ENCODE results near the gene ATL3.
A peak's percentile ranks its signal among the peaks of the same experiment; 100 is the strongest.
"Not testable (repeated sequence)": the region's sequence is repeated elsewhere in the genome, so short reads cannot be mapped to it uniquely, and the experiment has no call there.

Gene ATL3

GRCh38 chr11:63616953-63617352, 54.2 kb downstream of the ATL3 start:
- no peak for DNase-seq

- peak; percentile 24 to 42 for DNase-seq
Measured at GRCh38 chr11:63614136-63614671, 57.0 kb downstream of the ATL3 start, which contains the start of gene PLAAT3. Gene PLAAT3 (minus strand): TSS chr11:63614433. CDS start chr11:63614014, 419 bp downstream.

GRCh38 chr11:63613517-63614135, 57.5 kb downstream of the ATL3 start:
- no peak for DNase-seq

- DNase-seq: no peak
Measured at GRCh38 chr11:63612181-63612580, 59.0 kb downstream of the ATL3 start.

DNA sequence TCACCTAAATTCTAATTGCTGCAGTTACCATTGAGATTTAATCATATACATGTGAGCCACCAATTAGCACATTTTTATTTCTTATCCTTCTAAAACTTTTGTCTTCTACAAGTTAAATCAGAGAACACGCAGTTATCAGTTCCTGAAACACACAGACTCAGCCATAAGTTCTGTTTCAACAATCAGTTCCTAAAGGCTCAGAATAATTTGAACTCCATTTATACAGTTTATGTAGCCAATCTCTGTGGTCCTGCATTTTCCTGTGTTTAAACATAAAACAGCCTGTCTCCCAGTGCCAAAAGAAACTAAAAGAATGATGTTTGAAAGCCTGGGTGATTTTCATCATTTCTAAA, 59.8 kb downstream of the ATL3 start:
- DNase-seq: no peak

GRCh38 chr11:63610604-63611394, 60.4 kb downstream of the ATL3 start:
- DNase-seq: peak; percentile 57 to 75

DNA sequence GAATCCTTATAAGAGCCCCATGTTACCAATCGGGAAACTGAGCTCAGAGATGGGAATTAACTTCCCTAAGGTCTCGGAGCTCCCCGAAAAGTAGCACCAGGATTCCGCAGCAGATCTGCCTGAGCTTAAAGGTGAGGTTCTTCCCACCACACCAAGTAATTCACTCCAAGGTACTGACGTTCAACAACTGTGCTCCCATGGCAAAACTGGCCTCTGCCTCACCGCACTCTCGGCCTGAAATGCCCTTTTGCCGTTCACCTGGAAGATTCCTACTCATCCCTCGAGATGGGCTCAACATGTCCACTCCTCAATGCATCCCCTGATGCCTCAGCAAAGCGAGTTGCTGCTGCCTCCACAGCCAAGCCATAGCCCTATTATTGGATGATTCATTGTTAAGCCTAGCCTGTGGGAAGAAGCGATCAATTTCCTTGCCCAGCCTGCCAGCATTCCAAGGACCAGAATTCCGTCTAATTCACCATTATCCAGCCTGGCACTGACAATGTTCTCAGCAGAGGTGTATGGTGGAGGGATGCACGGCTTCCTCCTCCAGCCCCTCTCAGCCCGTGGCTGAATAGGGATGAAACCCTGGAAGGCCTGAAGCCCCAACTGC, 61.1 kb downstream of the ATL3 start:
- no peak for DNase-seq

DNA sequence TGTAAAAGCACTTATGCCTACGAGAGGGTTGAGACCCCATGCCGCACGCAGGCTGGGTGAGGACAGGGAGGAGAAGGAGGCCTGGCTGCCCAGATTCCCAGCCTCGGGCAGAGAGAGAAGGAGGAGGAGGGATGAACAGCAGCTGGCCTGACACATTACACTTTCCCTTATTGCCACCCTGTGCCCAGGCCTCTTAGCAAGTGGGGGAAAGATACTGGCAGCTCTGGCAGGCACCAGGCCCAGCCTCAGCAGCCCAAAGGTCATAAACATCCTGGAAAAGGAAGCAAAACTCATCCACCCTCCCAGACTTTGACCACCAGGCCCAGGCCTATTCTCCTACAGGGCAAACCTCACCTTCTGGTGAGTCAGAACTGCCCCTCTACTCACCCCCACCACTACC, 61.6 kb downstream of the ATL3 start:
- no peak for DNase-seq

GRCh38 chr11:63608353-63609345, 62.5 kb downstream of the ATL3 start:
- no peak for DNase-seq

DNA sequence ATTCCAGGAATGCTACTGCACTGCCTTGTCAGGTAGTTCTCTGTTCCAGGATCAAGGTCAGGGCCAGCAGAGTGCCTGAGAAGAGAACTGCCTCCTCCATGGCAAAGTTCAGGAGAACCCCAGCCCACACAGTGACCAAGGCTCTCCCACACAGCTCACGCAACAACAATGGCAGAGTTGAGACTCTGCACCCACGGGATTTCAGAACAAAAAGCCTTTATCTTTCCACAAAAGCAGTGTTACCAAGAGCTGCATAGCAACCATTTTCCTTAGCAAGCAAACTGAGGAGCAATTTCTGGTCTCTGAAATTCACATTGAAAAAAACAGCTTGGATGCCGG, 68.0 kb downstream of the ATL3 start:
- DNase-seq: peak in 1 of 2 experiments; percentile 18

DNA sequence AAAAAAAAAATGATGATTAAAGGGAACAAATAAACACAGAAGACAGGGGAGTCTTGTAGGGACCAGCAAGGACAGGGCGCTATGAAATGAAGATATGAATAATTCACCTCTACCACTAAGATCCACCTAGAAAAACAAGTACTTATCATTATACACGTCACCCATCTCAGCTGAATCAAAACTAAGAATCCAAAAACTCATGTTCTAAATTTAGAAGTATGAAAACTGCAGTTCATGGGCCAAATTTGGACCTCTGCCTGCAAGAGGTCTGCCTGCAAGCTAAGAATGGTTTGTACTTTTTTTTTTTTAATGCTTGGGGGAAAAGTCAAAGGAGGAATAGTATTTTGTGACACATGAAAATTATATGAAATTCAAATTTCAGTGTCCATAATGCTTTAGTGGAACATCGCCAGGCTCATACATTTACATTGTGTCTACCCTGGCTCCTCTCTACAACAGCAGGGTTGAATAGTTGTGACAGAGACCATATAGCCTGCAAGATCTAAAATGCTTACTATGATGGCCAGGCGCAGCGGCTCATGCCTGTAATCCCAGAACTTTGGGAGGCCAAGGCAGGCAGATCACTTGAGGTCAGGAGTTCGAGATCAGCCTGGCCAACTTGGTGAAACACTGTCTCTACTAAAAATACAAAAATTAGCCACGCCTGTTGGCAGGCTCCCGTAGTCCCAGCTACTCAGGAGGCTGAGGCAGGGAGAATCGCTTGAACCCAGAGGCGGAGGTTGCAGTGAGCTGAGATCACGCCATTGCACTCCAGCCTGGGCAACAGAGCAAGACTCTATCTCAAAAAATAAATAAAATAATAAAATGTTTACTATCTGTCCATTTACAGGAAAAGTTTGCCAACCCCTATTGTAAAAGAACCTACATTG, 68.6 kb downstream of the ATL3 start:
- DNase-seq: not testable (repeated sequence)

GRCh38 chr11:63599211-63600122, 71.7 kb downstream of the ATL3 start:
- no peak for DNase-seq

DNA sequence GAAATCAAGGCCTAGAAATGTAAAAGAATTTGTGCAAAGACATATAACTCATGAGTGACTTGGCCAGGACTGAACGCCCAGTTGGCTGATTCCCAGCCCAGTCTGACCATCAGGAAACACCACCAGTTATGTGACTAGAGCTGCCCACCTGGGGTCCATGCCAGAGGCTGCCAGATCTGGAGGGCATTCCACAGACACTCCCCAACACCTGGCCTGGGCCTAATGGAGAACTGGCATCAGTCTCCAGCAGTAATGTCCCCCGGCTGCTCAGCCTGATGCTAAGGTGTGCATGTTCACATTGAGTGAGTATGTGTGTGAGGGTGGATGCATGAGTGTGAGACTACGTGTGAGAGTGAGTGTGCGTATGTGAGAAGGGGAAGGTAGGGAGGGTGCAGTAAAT, 72.6 kb downstream of the ATL3 start:
- no peak for DNase-seq

- no peak for DNase-seq
Measured at GRCh38 chr11:63595296-63595695, 75.9 kb downstream of the ATL3 start.

- DNase-seq: peak in 1 of 2 experiments; percentile 10
Measured at GRCh38 chr11:63592975-63593395, 78.2 kb downstream of the ATL3 start.

- DNase-seq: no peak
Measured at GRCh38 chr11:63590024-63590788, 81.0 kb downstream of the ATL3 start.

- no peak for DNase-seq
Measured at GRCh38 chr11:63589000-63589399, 82.2 kb downstream of the ATL3 start.

DNA sequence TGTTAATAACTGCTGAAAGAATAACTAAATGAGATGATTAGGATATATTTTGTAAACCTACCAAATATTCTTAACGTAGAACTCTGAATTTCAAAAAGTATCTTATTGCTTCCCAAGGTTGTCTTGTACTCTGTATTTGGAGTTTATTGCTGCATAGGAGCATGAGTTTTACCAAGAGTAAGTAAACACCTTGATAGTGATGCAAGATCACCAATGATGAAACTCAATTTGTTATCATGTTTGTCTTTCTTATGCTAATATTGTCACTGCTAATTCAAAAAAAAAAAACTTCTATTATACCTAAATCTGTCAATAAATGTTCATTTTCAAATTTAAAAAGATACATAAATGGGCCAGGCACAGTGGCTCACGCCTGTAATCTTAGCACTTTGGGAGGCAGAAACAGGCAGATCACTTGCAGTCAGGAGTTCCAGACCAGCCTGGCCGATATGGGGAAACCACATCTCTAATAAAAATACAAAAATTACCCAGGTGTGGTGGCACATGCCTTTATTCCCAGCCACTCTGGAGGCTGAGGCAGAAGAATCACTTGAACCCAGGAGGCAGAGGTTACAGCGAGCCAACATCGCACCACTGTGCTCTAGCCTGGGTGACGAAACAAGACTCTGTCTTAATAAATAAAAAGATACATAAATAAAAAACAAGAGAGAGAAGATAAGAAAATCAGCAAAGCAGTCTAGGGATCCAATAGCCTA, 84.6 kb downstream of the ATL3 start:
- DNase-seq: no peak

GRCh38 chr11:63583357-63583677, 87.9 kb downstream of the ATL3 start:
- no peak for DNase-seq

All from NCI-H2081 (cell line).